Renal cortex interstitium (tissue), 11 donors: ENCODE measurements around the gene HSD17B1. TPM values are rescaled to one million over a fixed set of nuclear protein-coding genes. Genes with fewer than 3 reads are reported as not detected.
"Not testable (repeated sequence)": the region's sequence is repeated elsewhere in the genome, so short reads cannot be mapped to it uniquely, and the experiment has no call there.

ENCODE experiments used
- DNase-seq, 11 donors: peaks; one replicate each; pipeline ENCODE4 v3.0.0-alpha.2; 2013; ENCODE audit warnings: low read depth in 9 of 11, low spot score in 4 of 11; ENCODE audit errors: extremely low read depth in 1 of 11
- polyA plus RNA-seq, 3 donors: library from polyadenylated mRNA; unstranded; fragments of 120-200 nt; gene quantifications; one replicate each; pipeline ENCODE4 v1.2.1, GENCODE V29; 2013; ENCODE audit not compliant: insufficient read length in 3 of 3

HSD17B1 gene
- polyA plus RNA-seq, 3 donors, result 3.4 to 5.9 (median 5.0) TPM

- no peak for DNase-seq
Measured at GRCh38 chr17:42521666-42522262, 31.0 kb upstream of the HSD17B1 start.

- DNase-seq, result no peak
Measured at GRCh38 chr17:42522263-42522790, 30.4 kb upstream of the HSD17B1 start.

GRCh38 chr17:42522798-42523278, 29.9 kb upstream of the HSD17B1 start:
- DNase-seq, result no peak

- DNase-seq, result no peak
Measured at GRCh38 chr17:42525221-42525620, 27.5 kb upstream of the HSD17B1 start.

GRCh38 chr17:42526031-42526444, 26.7 kb upstream of the HSD17B1 start:
- DNase-seq, result no peak

- no peak for DNase-seq
Measured at GRCh38 chr17:42527932-42528331, 24.8 kb upstream of the HSD17B1 start.

- no peak for DNase-seq
Measured at GRCh38 chr17:42529061-42529460, 23.7 kb upstream of the HSD17B1 start.

- no peak for DNase-seq
Measured at GRCh38 chr17:42530952-42531454, 21.7 kb upstream of the HSD17B1 start.

- no peak for DNase-seq
Measured at GRCh38 chr17:42531455-42532354, 21.0 kb upstream of the HSD17B1 start.

GRCh38 chr17:42535155-42536047, 17.3 kb upstream of the HSD17B1 start:
- DNase-seq, result no peak

GRCh38 chr17:42536048-42536371, 16.7 kb upstream of the HSD17B1 start, which contains the start of gene NAGLU:
TSS of gene NAGLU (plus strand) at chr17:42536241. CDS start at chr17:42536273, 32 bp downstream.
- peak in 7 of 11 donors; percentile 74 to 88 (median 85) for DNase-seq

- peak in 1 of 11 donors; percentile 63 for DNase-seq
Measured at GRCh38 chr17:42536372-42537155, 16.2 kb upstream of the HSD17B1 start.

- no peak for DNase-seq
Measured at GRCh38 chr17:42537156-42537805, 15.4 kb upstream of the HSD17B1 start.

GRCh38 chr17:42537826-42538451, 14.8 kb upstream of the HSD17B1 start:
- no peak for DNase-seq

- no peak for DNase-seq
Measured at GRCh38 chr17:42538482-42538881, 14.2 kb upstream of the HSD17B1 start.

GRCh38 chr17:42540558-42540957, 12.2 kb upstream of the HSD17B1 start:
- DNase-seq, result not testable (repeated sequence)
